Measurements from ENCODE around the gene DDX17.
"Not testable (repeated sequence)": the region's sequence is repeated elsewhere in the genome, so short reads cannot be mapped to it uniquely, and the experiment has no call there.

Gene DDX17

GRCh38 chr22:38479096-38479837 is 26.8 kb downstream of the DDX17 start:
- Histone ChIP-seq H3K36me3 (peaks cover 32 to 40% (median 39%) of the 10 kb centered on the region in 3 donors), H3K27me3 (no peaks in the 10 kb centered on the region), H3K9me3 (no peaks in the 10 kb centered on the region), H3K4me3 (no peak overlapping the region), H3K4me1 (no peaks in the 10 kb centered on the region), H3K27ac (no peak overlapping the region)
- intact Hi-C loops (cut with DNase I; ENCODE audit: low total_unique reads): no loop called here
- TF ChIP-seq, protein P1, sequence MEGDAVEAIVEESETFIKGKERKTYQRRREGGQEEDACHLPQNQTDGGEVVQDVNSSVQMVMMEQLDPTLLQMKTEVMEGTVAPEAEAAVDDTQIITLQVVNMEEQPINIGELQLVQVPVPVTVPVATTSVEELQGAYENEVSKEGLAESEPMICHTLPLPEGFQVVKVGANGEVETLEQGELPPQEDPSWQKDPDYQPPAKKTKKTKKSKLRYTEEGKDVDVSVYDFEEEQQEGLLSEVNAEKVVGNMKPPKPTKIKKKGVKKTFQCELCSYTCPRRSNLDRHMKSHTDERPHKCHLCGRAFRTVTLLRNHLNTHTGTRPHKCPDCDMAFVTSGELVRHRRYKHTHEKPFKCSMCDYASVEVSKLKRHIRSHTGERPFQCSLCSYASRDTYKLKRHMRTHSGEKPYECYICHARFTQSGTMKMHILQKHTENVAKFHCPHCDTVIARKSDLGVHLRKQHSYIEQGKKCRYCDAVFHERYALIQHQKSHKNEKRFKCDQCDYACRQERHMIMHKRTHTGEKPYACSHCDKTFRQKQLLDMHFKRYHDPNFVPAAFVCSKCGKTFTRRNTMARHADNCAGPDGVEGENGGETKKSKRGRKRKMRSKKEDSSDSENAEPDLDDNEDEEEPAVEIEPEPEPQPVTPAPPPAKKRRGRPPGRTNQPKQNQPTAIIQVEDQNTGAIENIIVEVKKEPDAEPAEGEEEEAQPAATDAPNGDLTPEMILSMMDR (IDR thresholded peaks at IDR 0.05): no peak
- DNase-seq: no peak

- no peak for DNase-seq
- H3K4me3 ChIP-seq: no peak overlapping the region
- H3K27me3 ChIP-seq: no peaks in the 10 kb centered on the region
- H3K9me3 ChIP-seq: no peaks in the 10 kb centered on the region
- no peaks in the 10 kb centered on the region for H3K4me1 ChIP-seq
- TF ChIP-seq, protein P1 (IDR thresholded peaks at IDR 0.05): no peak
- H3K36me3 ChIP-seq: peaks cover 16 to 23% (median 22%) of the 10 kb centered on the region in 3 donors
- no peak overlapping the region for H3K27ac ChIP-seq
- intact Hi-C loops (cut with DNase I; ENCODE audit: low total_unique reads): no loop called here
Measured at GRCh38 chr22:38477585-38477984, 28.5 kb downstream of the DDX17 start.

DNA sequence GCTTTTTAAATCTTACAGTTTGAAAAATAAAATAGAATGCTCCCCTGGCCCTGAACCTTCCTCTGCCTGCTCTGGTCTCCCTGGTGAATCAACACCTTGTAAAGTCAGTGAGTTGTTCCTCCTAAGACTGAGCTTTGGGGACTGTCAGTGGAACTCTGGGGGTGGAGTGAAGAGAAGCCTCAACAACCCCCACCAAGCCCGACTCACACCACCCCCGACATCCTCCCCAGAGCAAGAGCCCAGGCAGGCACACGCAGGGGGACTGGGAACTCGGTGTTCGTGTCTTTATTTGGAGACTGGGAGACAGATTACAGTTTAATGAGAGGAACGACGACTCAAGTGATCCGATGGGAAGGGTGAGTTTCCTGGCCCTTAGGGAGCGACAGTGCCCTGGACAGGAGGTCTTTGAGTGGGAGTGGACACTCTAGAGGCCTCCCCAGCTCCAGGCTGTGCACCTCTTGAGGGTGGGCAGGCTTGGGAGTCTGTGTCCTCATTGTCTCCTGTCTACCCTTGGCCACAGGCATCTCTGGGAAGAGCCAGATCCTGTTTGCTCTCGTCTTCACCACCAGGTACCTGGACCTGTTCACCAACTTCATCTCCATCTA is 32.0 kb downstream of the DDX17 start:
- Histone ChIP-seq H3K4me1 (no peaks in the 10 kb centered on the region), H3K27ac (no peak overlapping the region), H3K27me3 (no peaks in the 10 kb centered on the region), H3K9me3 (no peaks in the 10 kb centered on the region), H3K4me3 (no peak overlapping the region), H3K36me3 (no peaks in the 10 kb centered on the region)
- intact Hi-C loops (cut with DNase I; ENCODE audit: low total_unique reads): no loop called here
- TF ChIP-seq, protein P1 (IDR thresholded peaks at IDR 0.05): no peak
- peak in 1 of 2 donors; percentile 10 for DNase-seq

DNA sequence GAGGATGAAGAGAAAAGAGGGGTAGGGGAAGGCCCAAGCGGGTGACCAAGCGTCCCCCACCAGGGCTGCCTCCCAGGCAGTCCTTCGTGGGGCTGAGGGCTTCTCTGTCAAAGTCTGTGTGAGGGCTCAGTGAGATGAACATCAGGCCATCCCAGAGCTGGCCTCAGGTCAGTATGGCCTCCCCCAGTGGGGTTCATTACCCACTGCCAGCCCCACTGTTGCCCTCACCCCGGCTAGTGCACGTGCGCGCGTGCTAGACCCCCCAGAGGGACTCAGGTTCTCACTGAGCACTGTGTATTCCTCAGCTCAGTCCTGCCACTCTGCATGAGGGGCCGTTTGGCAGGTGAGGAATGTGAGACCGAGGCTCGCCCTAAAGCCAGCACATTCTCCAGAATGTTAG is 34.9 kb downstream of the DDX17 start:
- peak in 1 of 2 donors; percentile 53 for DNase-seq
- no peaks in the 10 kb centered on the region for H3K9me3 ChIP-seq
- H3K4me1 ChIP-seq: peaks cover 0 to 17% (median 12%) of the 10 kb centered on the region in 4 donors
- peaks cover 0 to 20% of the 10 kb centered on the region in 2 donors for H3K27me3 ChIP-seq
- no peak overlapping the region for H3K27ac ChIP-seq
- intact Hi-C loops (cut with DNase I; ENCODE audit: low total_unique reads): no loop called here
- TF ChIP-seq, protein P1 (IDR thresholded peaks at IDR 0.05): no peak
- H3K4me3 ChIP-seq: no peak overlapping the region
- H3K36me3 ChIP-seq: no peaks in the 10 kb centered on the region

GRCh38 chr22:38470179-38470578 is 35.9 kb downstream of the DDX17 start:
- DNase-seq: peak in 1 of 2 donors; percentile 42

GRCh38 chr22:38469306-38469781 is 36.8 kb downstream of the DDX17 start:
- H3K27me3 ChIP-seq: peaks cover 0 to 31% of the 10 kb centered on the region in 2 donors
- intact Hi-C loops (cut with DNase I; ENCODE audit: low total_unique reads): no loop called here
- peak in 1 of 2 donors; percentile 39 for DNase-seq
- TF ChIP-seq, protein P1 (IDR thresholded peaks at IDR 0.05): no peak
- H3K4me1 ChIP-seq: peaks cover 0 to 17% (median 12%) of the 10 kb centered on the region in 4 donors
- H3K27ac ChIP-seq: no peak overlapping the region
- peak overlapping the region in 1 of 2 donors; percentile 56 for H3K4me3 ChIP-seq
- H3K9me3 ChIP-seq: no peaks in the 10 kb centered on the region
- H3K36me3 ChIP-seq: no peaks in the 10 kb centered on the region

More at GRCh38 chr22:38470179-38470578, 35.9 kb downstream of the DDX17 start:
- H3K36me3 ChIP-seq; H3K9me3 ChIP-seq; intact Hi-C loops (cut with DNase I; ENCODE audit: low total_unique reads); H3K4me3 ChIP-seq; H3K27ac ChIP-seq: not testable (repeated sequence)
- Histone ChIP-seq H3K27me3 (peaks cover 0 to 31% of the 10 kb centered on the region in 2 donors), H3K4me1 (peaks cover 0 to 17% (median 12%) of the 10 kb centered on the region in 4 donors)

All from tibial artery (tissue), 4 donors.